Measurements from ENCODE around the gene SPIN1. TPM values are rescaled to one million over a fixed set of nuclear protein-coding genes. Genes with fewer than 3 reads are reported as not detected.

SPIN1 gene
- total RNA-seq, 1 donor from 2014 or later = 89.5 TPM

- Histone ChIP-seq H3K27me3 (ENCODE audit: control insufficient read depth, insufficient read depth, low read length) (no peaks in the 10 kb centered on the region), H3K4me3 (ENCODE audit: low read depth, low read length) (no peak overlapping the region), H3K36me3 (ENCODE audit: control insufficient read depth, insufficient read depth, low read length) (no peaks in the 10 kb centered on the region)
- DNase-seq (ENCODE audit: low read depth) (no peak), FAIRE-seq (no peak)
- no peak for TF ChIP-seq CTCF (IDR thresholded peaks at IDR 0.05; ENCODE audit: insufficient read depth, low read length, severe bottlenecking)
Measured at GRCh38 chr9:88521308-88521707, 133.1 kb downstream of the SPIN1 start.

GRCh38 chr9:88522360-88522759 lies 134.1 kb downstream of the SPIN1 start:
- no peak for FAIRE-seq
- no peak for TF ChIP-seq CTCF (IDR thresholded peaks at IDR 0.05; ENCODE audit: insufficient read depth, low read length, severe bottlenecking)
- no peaks in the 10 kb centered on the region for H3K36me3 ChIP-seq (ENCODE audit: control insufficient read depth, insufficient read depth, low read length)
- no peak for DNase-seq (ENCODE audit: low read depth)
- no peaks in the 10 kb centered on the region for H3K27me3 ChIP-seq (ENCODE audit: control insufficient read depth, insufficient read depth, low read length)
- H3K4me3 ChIP-seq (ENCODE audit: low read depth, low read length) = no peak overlapping the region

GRCh38 chr9:88523056-88523455 lies 134.8 kb downstream of the SPIN1 start:
- DNase-seq (ENCODE audit: low read depth) = peak; percentile 47
- FAIRE-seq = no peak
- Histone ChIP-seq H3K27me3 (ENCODE audit: control insufficient read depth, insufficient read depth, low read length) (no peaks in the 10 kb centered on the region), H3K4me3 (ENCODE audit: low read depth, low read length) (no peak overlapping the region), H3K36me3 (ENCODE audit: control insufficient read depth, insufficient read depth, low read length) (no peaks in the 10 kb centered on the region)
- TF ChIP-seq CTCF (IDR thresholded peaks at IDR 0.05; ENCODE audit: insufficient read depth, low read length, severe bottlenecking) = no peak

GRCh38 chr9:88524911-88525310 lies 136.7 kb downstream of the SPIN1 start:
- TF ChIP-seq CTCF (IDR thresholded peaks at IDR 0.05; ENCODE audit: insufficient read depth, low read length, severe bottlenecking) = no peak
- no peak for DNase-seq (ENCODE audit: low read depth)
- Histone ChIP-seq H3K36me3 (ENCODE audit: control insufficient read depth, insufficient read depth, low read length) (no peaks in the 10 kb centered on the region), H3K4me3 (ENCODE audit: low read depth, low read length) (no peak overlapping the region), H3K27me3 (ENCODE audit: control insufficient read depth, insufficient read depth, low read length) (no peaks in the 10 kb centered on the region)
- no peak for FAIRE-seq

- Histone ChIP-seq H3K27me3 (ENCODE audit: control insufficient read depth, insufficient read depth, low read length) (no peaks in the 10 kb centered on the region), H3K36me3 (ENCODE audit: control insufficient read depth, insufficient read depth, low read length) (no peaks in the 10 kb centered on the region), H3K4me3 (ENCODE audit: low read depth, low read length) (no peak overlapping the region)
- DNase-seq (ENCODE audit: low read depth) (no peak), FAIRE-seq (no peak)
- no peak for TF ChIP-seq CTCF (IDR thresholded peaks at IDR 0.05; ENCODE audit: insufficient read depth, low read length, severe bottlenecking)
Measured at GRCh38 chr9:88527618-88528017, 139.4 kb downstream of the SPIN1 start.

Other genes starting within 250 kb of the SPIN1 start
- not detected in 2 replicates for gene SPATA31C2, start 250.0 kb upstream of the SPIN1 start, total RNA-seq
- 0.26 TPM in 1 of 2 replicates, not detected in the other for gene NXNL2, start 146.7 kb downstream of the SPIN1 start, total RNA-seq

All from bronchial epithelial cell (primary cell).